ENCODE results near the gene PAM.

DNA sequence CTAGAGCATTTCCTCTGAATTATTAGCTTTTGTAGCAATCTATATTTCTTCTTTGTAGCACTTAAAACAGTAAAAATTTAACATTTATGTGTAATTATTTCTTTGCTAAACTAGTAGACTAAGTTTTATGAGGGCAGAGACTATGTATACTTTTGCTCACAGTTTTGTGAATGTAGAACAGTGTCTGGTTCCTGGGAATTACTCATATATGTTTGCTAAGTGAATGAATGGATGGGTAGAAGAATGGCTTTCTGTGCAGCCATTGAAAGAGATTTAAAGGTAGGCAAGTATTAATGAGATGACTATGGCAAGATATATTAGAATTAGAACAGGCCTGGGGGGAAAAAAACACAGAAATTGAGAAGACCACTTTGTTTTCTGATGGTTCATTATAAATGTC, 140.1 kb downstream of the PAM start:
- TF ChIP-seq, protein P1, sequence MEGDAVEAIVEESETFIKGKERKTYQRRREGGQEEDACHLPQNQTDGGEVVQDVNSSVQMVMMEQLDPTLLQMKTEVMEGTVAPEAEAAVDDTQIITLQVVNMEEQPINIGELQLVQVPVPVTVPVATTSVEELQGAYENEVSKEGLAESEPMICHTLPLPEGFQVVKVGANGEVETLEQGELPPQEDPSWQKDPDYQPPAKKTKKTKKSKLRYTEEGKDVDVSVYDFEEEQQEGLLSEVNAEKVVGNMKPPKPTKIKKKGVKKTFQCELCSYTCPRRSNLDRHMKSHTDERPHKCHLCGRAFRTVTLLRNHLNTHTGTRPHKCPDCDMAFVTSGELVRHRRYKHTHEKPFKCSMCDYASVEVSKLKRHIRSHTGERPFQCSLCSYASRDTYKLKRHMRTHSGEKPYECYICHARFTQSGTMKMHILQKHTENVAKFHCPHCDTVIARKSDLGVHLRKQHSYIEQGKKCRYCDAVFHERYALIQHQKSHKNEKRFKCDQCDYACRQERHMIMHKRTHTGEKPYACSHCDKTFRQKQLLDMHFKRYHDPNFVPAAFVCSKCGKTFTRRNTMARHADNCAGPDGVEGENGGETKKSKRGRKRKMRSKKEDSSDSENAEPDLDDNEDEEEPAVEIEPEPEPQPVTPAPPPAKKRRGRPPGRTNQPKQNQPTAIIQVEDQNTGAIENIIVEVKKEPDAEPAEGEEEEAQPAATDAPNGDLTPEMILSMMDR (IDR thresholded peaks at IDR 0.05), result no peak
- no peak for TF ChIP-seq ZFX (IDR thresholded peaks at IDR 0.05; ENCODE audit: borderline replicate concordance)

Data from 22Rv1 (cell line).